Heart left ventricle (tissue), 16 donors: Measurements from ENCODE around the gene TRAPPC3. TPM values are rescaled to one million over a fixed set of nuclear protein-coding genes. Genes with fewer than 3 reads are reported as not detected.
A peak's percentile ranks its signal among the peaks of the same experiment; 100 is the strongest.

Source experiments
- ATAC-seq, 4 donors: fragments of 200-7000 bp; cut with Tn5 transposase; one replicate each; pipeline ENCODE4 v1.9.1; 2020 to 2022; ENCODE audit warnings: moderate library complexity in 4 of 4, mild to moderate bottlenecking in 3 of 4, moderate number of reproducible peaks in 1 of 4
- DNase-seq, 5 donors: peaks; one replicate each; pipeline ENCODE4 v3.0.0-alpha.2; 2020
- H3K27ac ChIP-seq, 12 donors: fragments of 200-600 bp; sonication (generic) in 4 of 12; one replicate each; pipeline versions ENCODE4 v1.5.0 to v1.8.0; 2016 to 2022; ENCODE audit warnings: mild to moderate bottlenecking in 2 of 12
- H3K27me3 ChIP-seq, 9 donors: fragments of 200-600 bp; sonication (generic) in 2 of 9; one replicate each; pipeline versions ENCODE4 v1.5.1 to v1.8.0; 2016 to 2022; ENCODE audit warnings: mild to moderate bottlenecking in 3 of 9
- H3K36me3 ChIP-seq, 9 donors: fragments of 200-600 bp; sonication (generic) in 2 of 9; one replicate each; pipeline versions ENCODE4 v1.5.0 to v1.8.0; 2018 to 2022; ENCODE audit warnings: mild to moderate bottlenecking in 2 of 9
- H3K4me1 ChIP-seq, 12 donors: fragments of 200-600 bp; sonication (generic) in 4 of 12; one replicate each; pipeline versions ENCODE4 v1.5.0 to v1.8.0; 2016 to 2022; ENCODE audit warnings: mild to moderate bottlenecking in 3 of 12
- H3K4me3 ChIP-seq, 12 donors: fragments of 200-600 bp; sonication (generic) in 4 of 12; one replicate each; pipeline versions ENCODE4 v1.5.0 to v1.8.0; 2017 to 2022; ENCODE audit warnings: mild to moderate bottlenecking in 9 of 12, moderate library complexity in 4 of 12
- H3K9me3 ChIP-seq, 12 donors: fragments of 200-600 bp; sonication (generic) in 4 of 12; one replicate each; pipeline versions ENCODE4 v1.5.0 to v1.8.0; 2016 to 2022; ENCODE audit warnings: mild to moderate bottlenecking in 1 of 12
- POLR2A ChIP-seq, 2 donors: fragments of 450-650 bp; IDR thresholded peaks; one replicate each; pipeline ENCODE4 v1.6.1; 2017; ENCODE audit warnings: antibody characterized with exemption in 2 of 2, mild to moderate bottlenecking in 2 of 2, moderate library complexity in 2 of 2
- WGBS, 4 donors: extraction: QIAGEN DNeasy Blood & Tissue Kit in 2 of 4; methylation state at CpG; one replicate each; pipeline versions ENCODE4 v1.1.5 to v1.1.7; 2013 to 2018; 5-methylcytosine and 5-hydroxymethylcytosine counted together
- intact Hi-C, 10 donors: fragments of 100-400 bp; cut with DNase I; formaldehyde crosslinking; loops; one replicate each; pipeline versions ENCODE4 v1.11.1 to v1.14.2; 2022
- polyA plus RNA-seq, 2 donors: library from polyadenylated mRNA; stranded (reverse); fragments of 200-250 nt; gene quantifications; one replicate each; pipeline ENCODE4 v1.2.3, GENCODE V29; 2013
- total RNA-seq, 9 donors: library from RNA; depleted of rRNA in 2 of 9; stranded (reverse); fragments of >200 nt in 2 of 9; fragmentation: NEBNext Ultra II Directional in 3 of 9; extraction: Animal tissue kit (Norgen Biotek cat#: 25700) in 3 of 9; gene quantifications; one replicate each; pipeline versions ENCODE4 v1.1.0 to v1.2.4, GENCODE V29; 2016 to 2023
- TF ChIP-seq, protein P1 (sequence below), 12 donors: fragments of 200-600 bp; sonication (generic) in 4 of 12; IDR thresholded peaks; one replicate each; pipeline versions ENCODE4 v1.5.0 to v1.8.0; 2018 to 2022; ENCODE audit warnings: antibody characterized with exemption in 12 of 12, mild to moderate bottlenecking in 5 of 12
- donor health status: ischemic (EF 13 %, LVEDD 7.1; RV severe dilation, severe dysfunction).
- donor health status: healthy with polysubstance abuse.
- donor health status: DM: no; HTN: yes; CAD: no.
- donor health status: DM: no; HTN: no; CAD: no.
- donor health status: ischemic (EF 25% LVEDD 6.9; RV normal size, moderate dysfunction).
- donor health status: ischemic (EF 25% LVEDD 5.7; RV mildly dilated, moderate dysfunction).
- donor health status: healthy.
- donor health status: DM: yes; HTN: yes; CAD: no.
- donor health status: ischemic (EF 35%, LVEDD 5.7; RV mildly dilated, moderate dysfunction).
- donor health status: nonischemic (EF 11% LVEDD 7.7; RV severe dilation, severe dysfunction).
- donor health status: DM: yes; HTN: yes; CAD: no.
- donor health status: PGD.
- donor health status: ischemic (EF 29% LVEDD 5.4; RV normal size, mild dysfunction).
- donor health status: nonischemic (EF 23%, LVEDD 6.1; RV moderate dilation, normal function).

Gene TRAPPC3
- total and polyA plus RNA-seq, 11 donors: 40.8 to 89.6 (median 52.9) TPM

DNA sequence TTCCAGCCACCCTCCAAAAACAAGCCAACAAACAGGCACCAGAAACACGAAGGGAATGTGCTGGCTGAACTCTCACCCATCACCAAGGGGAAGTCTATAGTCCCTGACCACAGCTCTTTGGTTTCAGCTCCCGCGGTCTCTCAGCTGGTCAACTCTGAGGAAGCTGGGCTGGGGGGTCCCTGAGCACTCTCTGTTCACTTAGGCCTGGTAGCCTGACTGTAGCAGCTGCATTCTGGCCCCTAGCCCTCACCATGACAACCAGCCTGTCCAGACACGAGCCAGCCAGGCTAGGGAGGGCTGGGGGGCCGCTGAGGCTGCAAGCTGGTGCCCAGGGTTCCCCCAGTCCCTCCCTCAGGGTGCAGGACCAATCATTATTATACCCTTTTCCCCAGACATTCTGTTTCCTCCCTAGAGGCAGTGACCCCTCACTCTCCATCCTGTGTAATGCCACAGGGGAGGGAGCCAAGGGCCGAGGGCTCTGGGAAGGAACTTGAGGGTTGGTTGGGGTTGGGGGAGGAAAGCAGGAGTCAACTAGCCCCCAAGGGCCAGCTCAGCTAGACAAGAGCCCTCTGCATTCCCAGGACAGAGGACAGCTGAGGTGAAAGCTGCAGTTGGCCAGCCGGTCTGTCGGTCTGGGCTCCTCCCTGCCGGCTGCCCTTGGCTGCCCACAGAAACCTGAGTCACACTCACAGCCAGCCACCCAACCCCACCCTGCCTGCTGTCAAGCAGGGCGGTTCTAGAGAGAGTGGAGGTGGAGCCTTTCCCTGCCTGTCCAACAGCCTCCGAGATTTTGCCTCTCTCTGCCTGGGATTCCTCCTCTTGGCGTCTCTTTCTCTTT lies 1.2 kb upstream of the TRAPPC3 start:
- intact Hi-C loops: loop anchor here in 8 of 10 donors (1.0 to 5.0 kb wide), 8 partner anchors 37 to 137 kb away; partner anchors contain the start of gene THRAP3 (in 4 of the 8)
- Histone ChIP-seq H3K9me3 (no peaks in the 10 kb centered on the region), H3K27ac (peak overlapping the region; percentile 89 to 99 (median 96)), H3K4me3 (peak overlapping the region in 8 of 12 donors; percentile 1 to 88 (median 9)), H3K36me3 (peaks cover 0 to 7% (median 0%) of the 10 kb centered on the region in 9 donors), H3K4me1 (peaks cover 10 to 73% (median 56%) of the 10 kb centered on the region in 12 donors), H3K27me3 (no peaks in the 10 kb centered on the region)
- ATAC-seq (peak; percentile 77 to 85 (median 82)), DNase-seq (peak; percentile 92 to 97 (median 94))
- WGBS, 4 donors: 6 to 16% (median 9%) methylated on average over 10 to 12 of the region's 12 CpGs
- TF ChIP-seq, protein P1, sequence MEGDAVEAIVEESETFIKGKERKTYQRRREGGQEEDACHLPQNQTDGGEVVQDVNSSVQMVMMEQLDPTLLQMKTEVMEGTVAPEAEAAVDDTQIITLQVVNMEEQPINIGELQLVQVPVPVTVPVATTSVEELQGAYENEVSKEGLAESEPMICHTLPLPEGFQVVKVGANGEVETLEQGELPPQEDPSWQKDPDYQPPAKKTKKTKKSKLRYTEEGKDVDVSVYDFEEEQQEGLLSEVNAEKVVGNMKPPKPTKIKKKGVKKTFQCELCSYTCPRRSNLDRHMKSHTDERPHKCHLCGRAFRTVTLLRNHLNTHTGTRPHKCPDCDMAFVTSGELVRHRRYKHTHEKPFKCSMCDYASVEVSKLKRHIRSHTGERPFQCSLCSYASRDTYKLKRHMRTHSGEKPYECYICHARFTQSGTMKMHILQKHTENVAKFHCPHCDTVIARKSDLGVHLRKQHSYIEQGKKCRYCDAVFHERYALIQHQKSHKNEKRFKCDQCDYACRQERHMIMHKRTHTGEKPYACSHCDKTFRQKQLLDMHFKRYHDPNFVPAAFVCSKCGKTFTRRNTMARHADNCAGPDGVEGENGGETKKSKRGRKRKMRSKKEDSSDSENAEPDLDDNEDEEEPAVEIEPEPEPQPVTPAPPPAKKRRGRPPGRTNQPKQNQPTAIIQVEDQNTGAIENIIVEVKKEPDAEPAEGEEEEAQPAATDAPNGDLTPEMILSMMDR (IDR thresholded peaks at IDR 0.05): no peak
- peak in 1 of 2 donors; percentile 85 for TF ChIP-seq POLR2A (IDR thresholded peaks at IDR 0.05)

DNA sequence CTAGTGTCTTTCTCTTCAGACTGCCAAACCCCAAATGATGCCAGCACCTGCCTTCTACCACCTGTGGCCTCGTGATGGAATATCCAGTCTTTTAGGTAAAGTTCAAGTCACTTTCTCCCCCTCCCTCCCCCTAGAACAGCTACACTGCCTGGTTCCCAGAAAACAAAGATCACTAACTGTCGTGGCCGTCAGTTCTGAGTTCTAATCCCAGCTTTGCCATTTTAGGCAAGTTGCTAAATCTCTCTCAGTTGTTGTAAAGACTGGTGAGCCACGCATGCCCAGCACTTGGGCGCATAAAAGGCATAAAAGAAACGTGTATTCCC lies 648 bp upstream of the TRAPPC3 start:
- DNase-seq (no peak), ATAC-seq (no peak)
- H3K4me3 ChIP-seq: peak overlapping the region in 6 of 12 donors; percentile 23 to 92 (median 80)
- WGBS, 4 donors: 21 to 39% (median 27%) methylated on average over 6 of the region's 6 CpGs
- peaks cover 0 to 7% (median 0%) of the 10 kb centered on the region in 9 donors for H3K36me3 ChIP-seq
- peak overlapping the region; percentile 89 to 99 (median 96) for H3K27ac ChIP-seq
- H3K4me1 ChIP-seq: peaks cover 9 to 67% (median 53%) of the 10 kb centered on the region in 12 donors
- TF ChIP-seq, protein P1 (IDR thresholded peaks at IDR 0.05): no peak
- TF ChIP-seq POLR2A (IDR thresholded peaks at IDR 0.05): no peak
- intact Hi-C loops: loop anchor here (1.0 to 5.0 kb wide), 12 partner anchors 37 to 271 kb away; partner anchors contain the start of gene THRAP3 (in 5 of the 10)
- no peaks in the 10 kb centered on the region for H3K9me3 ChIP-seq
- H3K27me3 ChIP-seq: no peaks in the 10 kb centered on the region

- Histone ChIP-seq H3K27me3 (no peaks in the 10 kb centered on the region), H3K9me3 (no peaks in the 10 kb centered on the region), H3K27ac (peak overlapping the region; percentile 29 to 97 (median 92)), H3K4me1 (peaks cover 7 to 59% (median 47%) of the 10 kb centered on the region in 12 donors), H3K36me3 (peaks cover 0 to 7% (median 0%) of the 10 kb centered on the region in 9 donors), H3K4me3 (peak overlapping the region; percentile 57 to 98 (median 84))
- DNase-seq (no peak), ATAC-seq (no peak)
- 0 to 2% (median 1%) methylated on average over 15 to 16 of the region's 16 CpGs for WGBS, 4 donors
- intact Hi-C loops: loop anchor here in 7 of 10 donors (1.0 to 2.0 kb wide), 7 partner anchors 39 to 272 kb away; partner anchors contain the start of gene THRAP3 (in 1 of the 7)
- no peak for TF ChIP-seq POLR2A (IDR thresholded peaks at IDR 0.05)
- TF ChIP-seq, protein P1 (IDR thresholded peaks at IDR 0.05): no peak
Measured at GRCh38 chr1:36148821-36149236, 457 bp downstream of the TRAPPC3 start.

DNA sequence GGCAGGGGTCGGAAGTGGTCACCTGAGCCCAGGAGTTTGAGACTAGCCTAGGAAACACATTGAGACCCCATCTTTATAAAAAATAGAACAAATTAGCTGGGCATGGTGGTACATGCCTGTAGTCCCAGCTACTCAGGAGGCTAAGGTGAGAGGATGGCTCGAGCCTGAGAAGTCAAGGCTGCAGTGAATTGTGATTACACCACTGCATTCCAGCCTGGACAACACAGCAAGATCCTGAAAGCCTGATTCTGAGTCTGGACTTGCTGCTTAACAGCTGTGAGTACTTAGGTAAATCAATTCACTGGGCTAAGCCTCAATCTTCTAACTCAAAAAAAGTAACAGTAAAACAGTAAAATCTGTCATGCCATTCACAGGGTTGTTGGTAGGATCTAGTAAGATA lies 4.9 kb downstream of the TRAPPC3 start:
- Histone ChIP-seq H3K4me1 (peaks cover 0 to 41% (median 24%) of the 10 kb centered on the region in 12 donors), H3K27me3 (no peaks in the 10 kb centered on the region), H3K9me3 (no peaks in the 10 kb centered on the region), H3K4me3 (no peak overlapping the region), H3K36me3 (peaks cover 0 to 17% (median 11%) of the 10 kb centered on the region in 9 donors), H3K27ac (no peak overlapping the region)
- WGBS, 4 donors: 88 to 96% (median 92%) methylated on average over 2 of the region's 2 CpGs
- intact Hi-C loops: no loop called here
- peak in 1 of 5 donors; percentile 1 for DNase-seq
- no peak for ATAC-seq
- no peak for TF ChIP-seq POLR2A (IDR thresholded peaks at IDR 0.05)
- TF ChIP-seq, protein P1 (IDR thresholded peaks at IDR 0.05): no peak
